ENCODE data around the gene SH2B3.

Gene SH2B3

DNA sequence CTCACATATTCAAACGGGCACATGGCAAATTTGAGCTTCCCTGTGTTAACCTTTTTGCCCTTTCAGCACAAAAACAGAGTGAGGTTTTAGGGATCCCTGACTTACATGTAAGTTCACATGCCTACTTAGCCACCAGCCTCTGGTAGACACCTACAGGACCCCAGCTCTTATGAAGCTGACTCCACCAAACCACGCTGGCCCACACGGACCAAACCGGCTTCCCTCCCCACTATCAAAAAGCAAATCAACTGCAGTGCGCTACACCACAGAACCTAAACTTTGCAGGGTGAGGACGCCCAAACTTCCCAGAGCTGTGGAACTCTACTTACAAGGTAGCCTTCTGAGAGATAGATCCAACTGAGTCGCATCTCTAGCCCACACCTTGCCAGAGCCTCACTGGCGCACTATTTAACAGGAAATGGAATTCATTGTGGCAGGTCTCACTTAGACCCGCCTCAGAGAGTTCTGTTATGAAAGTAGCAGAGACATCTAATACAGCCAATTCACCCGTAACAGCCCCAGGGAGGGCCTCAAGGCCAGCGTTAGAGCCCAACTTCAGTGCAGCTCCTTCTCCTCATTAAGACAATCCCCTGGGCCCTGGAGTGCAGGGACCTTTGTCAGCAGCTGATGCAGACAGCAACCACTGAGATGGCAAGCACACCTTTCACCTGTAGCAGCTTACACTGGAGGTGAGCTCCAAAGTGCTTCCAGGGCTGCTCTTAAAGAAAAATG, 49.2 kb downstream of the SH2B3 start:
- TF ChIP-seq EZH2phosphoT487 (IDR thresholded peaks at IDR 0.05; ENCODE audit: borderline replicate concordance), result no peak
- TF ChIP-seq CTCF (conservative IDR thresholded peaks at IDR 0.05; ENCODE audit: low read length), result no peak
- Histone ChIP-seq H3K9ac (ENCODE audit: low read depth, low read length, poor library complexity, severe bottlenecking) (no peak overlapping the region), H3K36me3 (ENCODE audit: insufficient read depth, low read length) (peaks cover 74% of the 10 kb centered on the region), H3K4me3 (ENCODE audit: low read length, poor library complexity, severe bottlenecking) (no peak overlapping the region), H3K4me1 (ENCODE audit: insufficient read depth, low read length, poor library complexity, severe bottlenecking) (no peaks in the 10 kb centered on the region), H3F3A (ENCODE audit: low read depth) (peaks cover 2% of the 10 kb centered on the region; the same call in 1 of the 2 replicates), H2AFZ (ENCODE audit: low read length) (no peak overlapping the region), H4K20me1 (ENCODE audit: insufficient read depth, low read length, poor library complexity, severe bottlenecking) (no peaks in the 10 kb centered on the region), H3K79me2 (ENCODE audit: insufficient read depth, low read length) (peaks cover 4% of the 10 kb centered on the region; the same call in 1 of the 2 replicates), H3K9me3 (ENCODE audit: insufficient read depth, low read depth, low read length) (no peaks in the 10 kb centered on the region), H3K4me2 (ENCODE audit: low read depth, low read length, poor library complexity, severe bottlenecking) (no peak overlapping the region), H3K27me3 (ENCODE audit: insufficient read depth, low read length, poor library complexity, severe bottlenecking) (no peaks in the 10 kb centered on the region), H3K9me2 (replicated peaks; ENCODE audit: low read depth, low read length) (no peaks in the 10 kb centered on the region)

GRCh38 chr12:111455448-111456320, 50.0 kb downstream of the SH2B3 start:
- Histone ChIP-seq H3K9me3 (ENCODE audit: insufficient read depth, low read depth, low read length) (no peaks in the 10 kb centered on the region), H3K4me1 (ENCODE audit: insufficient read depth, low read length, poor library complexity, severe bottlenecking) (no peaks in the 10 kb centered on the region), H4K20me1 (ENCODE audit: insufficient read depth, low read length, poor library complexity, severe bottlenecking) (no peaks in the 10 kb centered on the region), H2AFZ (ENCODE audit: low read length) (no peak overlapping the region), H3K79me2 (ENCODE audit: insufficient read depth, low read length) (peaks cover 3% of the 10 kb centered on the region; the same call in 1 of the 2 replicates), H3K9me2 (replicated peaks; ENCODE audit: low read depth, low read length) (no peaks in the 10 kb centered on the region), H3K4me3 (ENCODE audit: low read length, poor library complexity, severe bottlenecking) (no peak overlapping the region), H3K9ac (ENCODE audit: low read depth, low read length, poor library complexity, severe bottlenecking) (no peak overlapping the region), H3K4me2 (ENCODE audit: low read depth, low read length, poor library complexity, severe bottlenecking) (no peak overlapping the region), H3K36me3 (ENCODE audit: insufficient read depth, low read length) (peaks cover 70% of the 10 kb centered on the region), H3F3A (ENCODE audit: low read depth) (peaks cover 2% of the 10 kb centered on the region; the same call in 1 of the 2 replicates), H3K27me3 (ENCODE audit: insufficient read depth, low read length, poor library complexity, severe bottlenecking) (no peaks in the 10 kb centered on the region)
- TF ChIP-seq CTCF (conservative IDR thresholded peaks at IDR 0.05; ENCODE audit: low read length) (no peak), EZH2phosphoT487 (IDR thresholded peaks at IDR 0.05; ENCODE audit: borderline replicate concordance) (no peak)

- TF ChIP-seq CTCF (conservative IDR thresholded peaks at IDR 0.05; ENCODE audit: low read length) (no peak), EZH2phosphoT487 (IDR thresholded peaks at IDR 0.05; ENCODE audit: borderline replicate concordance) (no peak)
- no peaks in the 10 kb centered on the region for H3K9me2 ChIP-seq (replicated peaks; ENCODE audit: low read depth, low read length)
- no peak overlapping the region for H3K4me3 ChIP-seq (ENCODE audit: low read length, poor library complexity, severe bottlenecking)
- H3K36me3 ChIP-seq (ENCODE audit: insufficient read depth, low read length), result peaks cover 62% of the 10 kb centered on the region; the same call in 1 of the 2 replicates
- no peaks in the 10 kb centered on the region for H3F3A ChIP-seq (ENCODE audit: low read depth)
- H3K4me2 ChIP-seq (ENCODE audit: low read depth, low read length, poor library complexity, severe bottlenecking), result no peak overlapping the region
- H3K4me1 ChIP-seq (ENCODE audit: insufficient read depth, low read length, poor library complexity, severe bottlenecking), result no peaks in the 10 kb centered on the region
- no peaks in the 10 kb centered on the region for H3K27me3 ChIP-seq (ENCODE audit: insufficient read depth, low read length, poor library complexity, severe bottlenecking)
- H2AFZ ChIP-seq (ENCODE audit: low read length), result no peak overlapping the region
- no peaks in the 10 kb centered on the region for H4K20me1 ChIP-seq (ENCODE audit: insufficient read depth, low read length, poor library complexity, severe bottlenecking)
- H3K9ac ChIP-seq (ENCODE audit: low read depth, low read length, poor library complexity, severe bottlenecking), result no peak overlapping the region
- no peaks in the 10 kb centered on the region for H3K79me2 ChIP-seq (ENCODE audit: insufficient read depth, low read length)
- no peaks in the 10 kb centered on the region for H3K9me3 ChIP-seq (ENCODE audit: insufficient read depth, low read depth, low read length)
These were observed 51.3 kb downstream of the SH2B3 start for GRCh38 chr12:111457071-111457470.
